ACHN (cell line): ENCODE results near the gene CCT6A.
"Not testable (repeated sequence)": the region's sequence is repeated elsewhere in the genome, so short reads cannot be mapped to it uniquely, and the experiment has no call there.

Experiments
- DNase-seq: peaks from one replicate; pipeline ENCODE4 v3.0.0-alpha.2; 2015
- in situ Hi-C: cut with HindIII; loops from 2 replicates; pipeline ENCODE4 v1.10.0; 2017; ENCODE audit warnings: low sequenced_read_pairs, low pct_ligation_motif_present, low pct_unique_long_range_greater_than_20kb

CCT6A gene, protein sequence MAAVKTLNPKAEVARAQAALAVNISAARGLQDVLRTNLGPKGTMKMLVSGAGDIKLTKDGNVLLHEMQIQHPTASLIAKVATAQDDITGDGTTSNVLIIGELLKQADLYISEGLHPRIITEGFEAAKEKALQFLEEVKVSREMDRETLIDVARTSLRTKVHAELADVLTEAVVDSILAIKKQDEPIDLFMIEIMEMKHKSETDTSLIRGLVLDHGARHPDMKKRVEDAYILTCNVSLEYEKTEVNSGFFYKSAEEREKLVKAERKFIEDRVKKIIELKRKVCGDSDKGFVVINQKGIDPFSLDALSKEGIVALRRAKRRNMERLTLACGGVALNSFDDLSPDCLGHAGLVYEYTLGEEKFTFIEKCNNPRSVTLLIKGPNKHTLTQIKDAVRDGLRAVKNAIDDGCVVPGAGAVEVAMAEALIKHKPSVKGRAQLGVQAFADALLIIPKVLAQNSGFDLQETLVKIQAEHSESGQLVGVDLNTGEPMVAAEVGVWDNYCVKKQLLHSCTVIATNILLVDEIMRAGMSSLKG

GRCh38 chr7:56051339-56052191 lies at the start of gene CCT6A, which contains the start of gene PSPH:
Gene CCT6A (plus strand): TSS chr7:56051765. CDS start chr7:56051849, 84 bp downstream.
Gene PSPH (minus strand): TSS chr7:56051444. CDS start chr7:56021212, 30,232 bp downstream.
- in situ Hi-C loops: no loop called here
- DNase-seq: peak; percentile 100

DNA sequence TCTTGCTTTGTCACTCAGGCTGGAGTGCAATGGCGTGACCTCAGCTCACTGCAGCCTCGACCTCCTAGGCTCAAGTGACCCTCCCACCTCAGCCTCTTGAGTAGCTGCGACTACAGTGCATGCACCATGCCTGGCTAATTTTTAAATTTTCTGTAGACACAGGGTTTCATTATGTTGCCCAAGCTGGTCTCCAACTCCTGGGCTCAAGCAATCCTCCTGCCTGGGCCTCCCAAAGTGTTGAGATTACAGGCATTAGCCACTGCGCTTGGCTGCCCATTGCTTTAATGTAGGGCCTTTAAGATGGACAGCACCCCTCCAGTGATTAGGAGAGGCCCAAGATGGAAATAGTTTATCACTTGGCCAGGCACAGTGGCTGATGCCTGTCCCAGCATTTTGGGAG lies 47.8 kb upstream of the CCT6A start:
- no peak for DNase-seq
- in situ Hi-C loops: no loop called here

- DNase-seq: no peak
- in situ Hi-C loops: no loop called here
Measured at GRCh38 chr7:56007167-56007652, 44.4 kb upstream of the CCT6A start.

DNA sequence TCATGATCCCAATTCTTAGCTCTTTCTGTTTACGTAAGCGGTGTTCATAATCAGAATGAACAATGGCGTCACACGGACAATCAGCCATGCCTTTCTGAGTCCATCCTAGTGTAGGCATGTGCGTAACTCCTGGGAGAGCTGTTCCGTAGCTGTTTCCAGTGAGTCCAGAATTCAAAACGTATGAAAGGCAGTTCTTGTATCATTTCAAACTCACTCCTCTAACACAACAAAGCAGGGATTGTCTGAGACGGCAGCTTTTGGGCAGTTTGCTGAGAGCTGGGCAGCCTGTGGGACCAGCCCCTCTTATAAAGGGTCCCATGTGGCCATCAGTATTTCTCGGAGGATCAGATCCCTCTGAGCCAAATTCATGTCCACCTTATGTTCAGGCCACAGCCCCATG lies 43.7 kb upstream of the CCT6A start:
- no peak for DNase-seq
- in situ Hi-C loops: no loop called here

GRCh38 chr7:56009695-56010094 lies 41.9 kb upstream of the CCT6A start:
- in situ Hi-C loops: no loop called here
- DNase-seq: no peak

DNA sequence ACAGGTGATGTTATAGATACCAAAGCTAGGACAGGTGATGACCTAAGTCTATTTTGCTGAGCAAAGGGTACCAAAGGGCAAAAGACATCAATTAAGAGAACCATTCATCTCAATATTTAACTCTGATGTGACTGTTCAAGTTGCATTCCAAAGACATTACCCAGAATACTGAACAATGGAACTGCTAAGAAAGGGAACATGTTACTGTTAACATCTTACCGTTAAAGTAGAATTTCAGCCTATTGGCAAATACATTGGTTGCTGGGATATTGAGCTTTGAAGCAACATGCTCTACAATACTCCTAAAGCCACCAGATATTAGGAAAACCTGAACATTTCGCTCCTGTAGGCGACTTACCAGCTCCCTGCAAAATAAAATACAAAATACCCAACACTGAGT lies 34.5 kb upstream of the CCT6A start:
- in situ Hi-C loops, DNase-seq: not testable (repeated sequence)

GRCh38 chr7:56019501-56019900 lies 32.1 kb upstream of the CCT6A start:
- in situ Hi-C loops: no loop called here
- no peak for DNase-seq

GRCh38 chr7:56023500-56023899 lies 28.1 kb upstream of the CCT6A start:
- DNase-seq: no peak

DNA sequence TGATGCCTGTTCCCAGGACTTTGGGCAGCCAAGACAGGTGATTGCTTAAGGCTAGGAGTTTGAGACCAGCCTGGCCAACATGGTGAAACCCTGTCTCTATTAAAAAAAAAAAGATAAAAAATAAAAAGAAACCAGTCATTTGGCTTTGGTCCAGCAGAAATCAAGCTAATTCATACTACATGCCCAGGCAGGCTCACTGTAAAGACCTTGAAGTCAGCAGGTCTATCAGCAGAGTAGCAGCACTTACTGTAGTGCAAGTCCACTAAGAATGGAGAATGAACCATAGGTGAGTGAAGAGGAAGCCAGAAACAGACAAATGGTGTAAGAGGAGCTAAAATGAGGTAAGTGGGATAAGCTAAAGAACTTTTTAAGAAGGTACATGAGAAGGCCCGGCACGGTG lies 25.0 kb upstream of the CCT6A start:
- in situ Hi-C loops: no loop called here
- DNase-seq: no peak

More at GRCh38 chr7:56023500-56023899, 28.1 kb upstream of the CCT6A start:
- in situ Hi-C loops: no loop called here

DNA sequence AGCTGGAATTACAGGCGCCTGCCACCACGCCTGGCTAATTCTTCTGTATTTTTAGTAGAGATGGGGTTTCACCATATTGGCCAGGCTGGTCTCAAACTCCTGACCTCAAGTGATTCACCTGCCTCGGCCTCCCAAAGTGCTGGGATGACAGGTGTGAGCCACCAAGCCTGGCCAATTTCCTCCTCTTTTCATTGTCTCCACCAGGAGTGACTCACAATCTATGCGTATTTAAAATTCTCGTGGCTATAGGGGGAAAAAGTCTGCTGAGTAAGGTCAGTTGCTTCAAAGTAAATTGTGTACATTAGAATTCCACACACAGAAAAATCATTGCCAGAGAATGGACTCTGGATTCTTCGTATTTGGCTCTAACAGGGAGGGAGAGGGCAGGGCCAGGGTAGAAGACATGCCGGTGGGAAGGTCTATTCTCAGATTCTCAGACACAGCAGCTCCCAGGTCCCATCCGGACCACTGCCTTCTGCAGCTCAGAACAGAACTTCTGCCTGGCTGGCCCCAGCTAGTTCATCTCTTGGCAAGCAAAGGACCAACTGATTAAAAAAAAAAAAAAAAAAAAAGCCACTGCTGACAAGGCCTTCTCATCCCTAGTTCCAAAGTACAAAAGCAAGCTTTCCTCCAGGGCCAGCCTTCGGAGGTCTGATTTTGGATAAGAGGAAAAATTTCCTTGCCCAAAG lies 22.5 kb upstream of the CCT6A start:
- no peak for DNase-seq
- in situ Hi-C loops: no loop called here

DNA sequence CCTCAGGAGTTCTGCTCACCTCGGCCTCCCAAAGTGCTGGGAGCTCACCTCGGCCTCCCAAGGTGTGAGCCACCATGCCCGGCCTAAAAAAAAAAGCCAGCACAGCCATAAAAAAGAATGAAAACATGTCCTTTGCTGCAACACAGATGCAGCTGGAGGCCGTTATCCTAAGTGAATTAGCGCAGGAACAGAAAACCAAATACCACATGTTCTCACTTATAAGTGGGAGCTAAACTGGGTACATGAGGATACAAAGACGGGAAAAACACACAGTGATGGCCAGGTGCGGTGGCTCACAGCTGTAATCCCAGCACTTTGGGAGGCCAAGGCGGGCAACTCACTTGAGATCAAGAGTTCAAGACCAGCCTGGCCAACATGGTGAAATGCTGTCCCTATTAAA lies 21.2 kb upstream of the CCT6A start:
- no peak for DNase-seq
- in situ Hi-C loops: no loop called here

GRCh38 chr7:56031556-56031955 lies 20.0 kb upstream of the CCT6A start:
- DNase-seq, in situ Hi-C loops: not testable (repeated sequence)

GRCh38 chr7:56032578-56032977 lies 19.0 kb upstream of the CCT6A start:
- DNase-seq, in situ Hi-C loops: not testable (repeated sequence)

- peak; percentile 90 for DNase-seq
- in situ Hi-C loops: no loop called here
Measured at GRCh38 chr7:56033671-56034432, 17.7 kb upstream of the CCT6A start.

DNA sequence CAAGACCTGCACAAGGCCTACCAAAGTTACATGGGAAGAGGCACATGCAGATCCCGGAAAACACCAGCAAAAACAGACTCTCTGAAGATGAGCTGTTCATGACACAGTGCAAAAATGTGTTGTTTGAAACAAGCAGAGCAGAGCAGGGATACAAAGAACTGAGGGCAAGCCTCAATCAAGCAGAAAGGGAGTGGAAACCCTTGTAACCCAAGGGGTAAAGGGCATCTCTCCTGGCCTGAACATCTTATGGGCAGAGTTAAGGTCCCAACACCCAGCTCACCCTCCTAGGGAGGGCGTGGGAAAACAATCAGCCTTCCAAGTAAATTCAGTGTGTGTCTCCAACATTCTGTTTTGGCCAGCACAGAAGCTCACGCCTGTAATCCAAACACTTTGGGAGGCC lies 10.8 kb upstream of the CCT6A start:
- no peak for DNase-seq
- in situ Hi-C loops: no loop called here

DNA sequence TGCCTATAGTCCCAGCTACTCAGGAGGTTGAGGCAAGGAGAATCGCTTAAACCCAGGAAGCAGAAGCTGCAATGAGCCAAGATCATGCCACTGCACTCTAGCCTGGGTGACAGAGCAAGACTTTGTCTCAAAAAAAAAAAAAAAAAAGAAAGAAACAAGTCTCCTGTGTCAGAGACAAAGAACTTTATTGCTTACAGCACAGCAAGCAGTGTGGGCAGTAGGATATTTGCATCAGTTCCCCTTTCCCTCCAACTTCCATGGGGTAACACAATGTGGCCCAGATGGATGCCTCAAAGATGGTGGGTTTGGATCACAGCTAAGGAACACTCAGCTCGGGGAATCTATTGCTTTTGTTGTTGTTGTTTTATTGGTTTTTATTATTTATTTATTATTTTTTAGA lies 5.8 kb upstream of the CCT6A start:
- in situ Hi-C loops: not testable (repeated sequence)

DNA sequence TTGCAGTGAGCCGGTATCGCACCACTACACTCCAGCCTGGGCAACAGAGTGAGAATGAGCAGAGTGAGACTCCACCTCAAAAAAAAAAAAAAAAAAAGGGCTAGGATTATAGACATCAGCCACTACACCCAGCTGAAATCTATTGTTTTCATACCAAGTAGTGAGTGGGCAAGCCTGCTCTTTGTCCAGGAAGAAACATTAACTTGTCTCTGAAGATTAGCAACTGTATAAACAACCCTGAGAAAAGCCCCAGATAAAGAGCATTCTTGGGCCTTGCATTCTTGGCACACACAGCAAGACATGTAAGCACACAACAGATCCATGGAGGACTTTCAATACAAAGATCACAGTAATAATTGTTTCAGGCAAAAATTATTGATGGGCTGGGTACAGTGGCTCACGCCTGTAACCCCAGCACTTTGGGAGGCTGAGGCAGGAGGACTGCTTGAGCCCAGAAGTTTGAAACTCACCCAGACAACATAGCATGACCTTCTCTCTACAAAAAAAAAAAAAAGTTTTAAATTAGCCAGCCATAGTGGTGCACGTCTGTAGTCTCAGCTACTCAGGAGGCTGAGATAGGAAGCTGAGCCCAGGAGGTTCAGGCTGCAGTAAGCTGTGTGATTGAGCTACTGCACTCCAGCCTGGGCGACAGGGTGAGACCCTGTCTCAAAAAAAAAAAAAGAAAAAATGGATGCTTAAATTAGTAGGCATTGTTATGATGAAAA lies 4.7 kb upstream of the CCT6A start:
- DNase-seq: peak; percentile 87
- in situ Hi-C loops: no loop called here

More for the DNA sequence above, 5.8 kb upstream of the CCT6A start:
- not testable (repeated sequence) for DNase-seq
